Liver (tissue), 3 donors: ENCODE results near the gene MTHFD1L.

Experiments used
- CTCF ChIP-seq: fragments of 150-350 bp; IDR thresholded peaks from 2 replicates; pipeline ENCODE4 v1.5.1; 2017; ENCODE audit warnings: improper control_type of control experiment, low read depth, low read length; ENCODE audit not compliant: missing input control
- FOXA1 ChIP-seq: IDR thresholded peaks from 2 replicates; pipeline ENCODE4 v1.6.1; 2016; ENCODE audit warnings: antibody characterized with exemption
- NR2F2 ChIP-seq: IDR thresholded peaks from 2 replicates; pipeline ENCODE4 v1.6.1; 2016; ENCODE audit warnings: antibody characterized with exemption
- donor health status: healthy.
- donor health status: healthy.

GRCh38 chr6:150992703-150993102 is 127.2 kb downstream of the MTHFD1L start:
- TF ChIP-seq CTCF (no peak), NR2F2 (no peak), FOXA1 (no peak)
